ENCODE measurements around the gene EHD1.

Gene EHD1

GRCh38 chr11:64852804-64853509 lies 25.5 kb downstream of the EHD1 start:
- no peak overlapping the region for H3K4me3 ChIP-seq (ENCODE audit: low read depth, low read length)
- no peak for TF ChIP-seq CTCF (IDR thresholded peaks at IDR 0.05; ENCODE audit: control insufficient read depth, extremely low read depth, insufficient read depth)
- no peak for DNase-seq (ENCODE audit: low read depth)

- no peak for TF ChIP-seq CTCF (IDR thresholded peaks at IDR 0.05; ENCODE audit: control insufficient read depth, extremely low read depth, insufficient read depth)
- DNase-seq (ENCODE audit: low read depth): no peak
- no peak overlapping the region for H3K4me3 ChIP-seq (ENCODE audit: low read depth, low read length)
Measured at GRCh38 chr11:64851831-64852351, 26.5 kb downstream of the EHD1 start.

DNA sequence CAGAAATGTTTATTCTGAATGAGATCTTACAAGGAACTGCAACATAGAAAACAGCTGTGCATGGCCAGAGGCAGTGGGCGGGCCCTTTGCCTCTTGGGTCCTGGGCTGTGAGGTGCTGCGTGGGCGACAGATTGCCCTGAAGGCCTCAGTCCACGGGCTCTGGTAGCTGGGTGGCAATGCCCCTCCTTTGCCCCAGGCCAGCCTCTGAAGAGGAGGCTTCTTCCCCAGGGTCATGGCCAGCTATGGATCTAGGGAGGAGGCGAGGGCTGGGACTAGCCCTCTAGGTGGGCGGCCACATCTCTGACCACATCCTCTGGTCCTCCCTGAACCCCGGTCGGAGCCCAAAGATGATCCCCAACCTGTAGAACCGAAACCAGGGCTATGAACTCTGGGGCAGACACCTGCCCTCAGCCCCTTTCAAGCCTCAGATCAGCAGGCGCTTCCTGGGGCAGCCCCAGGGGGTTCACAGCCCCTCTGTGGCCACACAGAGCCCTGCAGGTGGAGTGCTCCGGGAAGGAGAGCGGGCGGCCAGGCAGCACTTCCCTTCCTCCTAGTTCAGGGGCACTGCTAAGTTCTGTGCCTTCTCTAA lies 27.3 kb downstream of the EHD1 start:
- no peak for TF ChIP-seq CTCF (IDR thresholded peaks at IDR 0.05; ENCODE audit: control insufficient read depth, extremely low read depth, insufficient read depth)
- no peak overlapping the region for H3K4me3 ChIP-seq (ENCODE audit: low read depth, low read length)
- no peak for DNase-seq (ENCODE audit: low read depth)

- DNase-seq (ENCODE audit: low read depth): no peak
- H3K4me3 ChIP-seq (ENCODE audit: low read depth, low read length): no peak overlapping the region
- no peak for TF ChIP-seq CTCF (IDR thresholded peaks at IDR 0.05; ENCODE audit: control insufficient read depth, extremely low read depth, insufficient read depth)
Measured at GRCh38 chr11:64849598-64850356, 28.6 kb downstream of the EHD1 start.

DNA sequence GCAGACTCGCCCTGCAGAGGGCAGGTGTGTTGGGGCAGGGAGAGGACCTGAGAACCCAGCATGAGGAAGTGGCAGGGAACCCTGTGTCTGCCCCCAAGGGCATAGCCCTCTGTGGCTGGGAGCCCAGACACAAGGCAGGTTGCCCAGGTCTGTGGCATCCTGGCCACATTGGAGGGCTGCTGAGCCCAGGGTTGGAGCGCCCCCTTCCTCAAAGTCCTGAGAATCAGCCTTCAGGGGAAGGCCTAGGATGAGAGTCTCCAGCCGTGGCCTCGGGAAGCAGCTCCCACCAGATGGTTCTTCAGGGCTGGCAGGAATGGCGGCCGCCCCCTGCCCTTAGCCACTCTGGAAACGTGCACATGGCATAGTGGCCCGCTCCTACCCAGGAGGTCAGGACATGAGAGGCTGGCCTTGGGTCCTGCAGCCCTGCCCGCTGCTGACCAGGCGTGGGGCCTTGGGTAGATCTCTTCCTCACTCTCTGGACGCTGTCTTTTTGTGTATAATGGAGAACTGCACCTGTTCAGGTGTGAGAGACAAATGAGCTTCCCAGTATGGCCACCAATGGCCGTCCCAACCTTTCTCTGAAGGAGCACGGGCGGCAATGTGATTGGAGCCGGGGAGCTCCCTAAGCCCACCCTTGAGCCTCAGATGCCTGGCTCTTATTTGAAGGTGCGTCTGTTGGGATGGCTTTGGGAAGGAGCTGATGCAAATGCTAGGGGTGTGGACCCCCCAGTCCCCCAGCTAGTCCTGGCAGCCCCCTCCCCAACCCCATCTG lies 29.4 kb downstream of the EHD1 start:
- H3K4me3 ChIP-seq (ENCODE audit: low read depth, low read length): no peak overlapping the region
- TF ChIP-seq CTCF (IDR thresholded peaks at IDR 0.05; ENCODE audit: control insufficient read depth, extremely low read depth, insufficient read depth): no peak
- no peak for DNase-seq (ENCODE audit: low read depth)

- no peak overlapping the region for H3K4me3 ChIP-seq (ENCODE audit: low read depth, low read length)
- no peak for DNase-seq (ENCODE audit: low read depth)
- TF ChIP-seq CTCF (IDR thresholded peaks at IDR 0.05; ENCODE audit: control insufficient read depth, extremely low read depth, insufficient read depth): no peak
Measured at GRCh38 chr11:64848214-64848825, 30.1 kb downstream of the EHD1 start.

Measured in LNCaP clone FGC (cell line).